ENCODE measurements around the gene MINK1.
"Not testable (repeated sequence)": the region's sequence is repeated elsewhere in the genome, so short reads cannot be mapped to it uniquely, and the experiment has no call there.

GRCh38 chr17:4857347-4857746, 24.2 kb downstream of the MINK1 start:
- TF ChIP-seq, protein P1, sequence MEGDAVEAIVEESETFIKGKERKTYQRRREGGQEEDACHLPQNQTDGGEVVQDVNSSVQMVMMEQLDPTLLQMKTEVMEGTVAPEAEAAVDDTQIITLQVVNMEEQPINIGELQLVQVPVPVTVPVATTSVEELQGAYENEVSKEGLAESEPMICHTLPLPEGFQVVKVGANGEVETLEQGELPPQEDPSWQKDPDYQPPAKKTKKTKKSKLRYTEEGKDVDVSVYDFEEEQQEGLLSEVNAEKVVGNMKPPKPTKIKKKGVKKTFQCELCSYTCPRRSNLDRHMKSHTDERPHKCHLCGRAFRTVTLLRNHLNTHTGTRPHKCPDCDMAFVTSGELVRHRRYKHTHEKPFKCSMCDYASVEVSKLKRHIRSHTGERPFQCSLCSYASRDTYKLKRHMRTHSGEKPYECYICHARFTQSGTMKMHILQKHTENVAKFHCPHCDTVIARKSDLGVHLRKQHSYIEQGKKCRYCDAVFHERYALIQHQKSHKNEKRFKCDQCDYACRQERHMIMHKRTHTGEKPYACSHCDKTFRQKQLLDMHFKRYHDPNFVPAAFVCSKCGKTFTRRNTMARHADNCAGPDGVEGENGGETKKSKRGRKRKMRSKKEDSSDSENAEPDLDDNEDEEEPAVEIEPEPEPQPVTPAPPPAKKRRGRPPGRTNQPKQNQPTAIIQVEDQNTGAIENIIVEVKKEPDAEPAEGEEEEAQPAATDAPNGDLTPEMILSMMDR (IDR thresholded peaks at IDR 0.05), result not testable (repeated sequence)
- TF ChIP-seq POLR2A (IDR thresholded peaks at IDR 0.05), result not testable (repeated sequence)

Data from Peyer's patch (tissue), 4 donors.